Peyer's patch (tissue), 4 donors: Measurements from ENCODE around the gene TCAIM.

ENCODE experiments used
- CTCF ChIP-seq, 6 experiments: fragments of 450-650 bp in 4 of 6; fragments of 200-600 bp in 2 of 6; sonication (generic) in 1 of 6; IDR thresholded peaks; one replicate each; pipeline ENCODE4 v1.5.1; 2017 to 2019; ENCODE audit warnings: antibody characterized with exemption in 6 of 6, mild to moderate bottlenecking in 3 of 6, moderate library complexity in 1 of 6
- POLR2A ChIP-seq, 2 donors: fragments of 450-650 bp; IDR thresholded peaks; one replicate each; pipeline ENCODE4 v1.5.1; 2017; ENCODE audit warnings: antibody characterized with exemption in 2 of 2, mild to moderate bottlenecking in 2 of 2, moderate library complexity in 2 of 2

GRCh38 chr3:44416031-44417030 is 77.8 kb downstream of the TCAIM start:
- TF ChIP-seq POLR2A (IDR thresholded peaks at IDR 0.05) (no peak), CTCF (IDR thresholded peaks at IDR 0.05) (no peak)
